Loucy (cell line): ENCODE results near the gene FBLN7.

ENCODE experiments used
- H2AFZ ChIP-seq: fragments of 200-600 bp; sonication (generic); 2 replicates; pipeline ENCODE4 v1.6.0; 2016; ENCODE audit warnings: antibody characterized with exemption, mild to moderate bottlenecking, low read length, moderate library complexity
- H3F3A ChIP-seq: fragments of 200-600 bp; 2 replicates; pipeline ENCODE4 v1.6.0; 2016; ENCODE audit warnings: antibody characterized with exemption, low read depth, mild to moderate bottlenecking
- H3K27me3 ChIP-seq: fragments of 200-600 bp; sonication (generic); 2 replicates; pipeline ENCODE4 v1.6.1; 2014; ENCODE audit warnings: low read length, mild to moderate bottlenecking; ENCODE audit not compliant: insufficient read depth, poor library complexity, severe bottlenecking
- H3K36me3 ChIP-seq: fragments of 200-600 bp; sonication (generic); 2 replicates; pipeline ENCODE4 v1.6.1; 2016; ENCODE audit warnings: low read length; ENCODE audit not compliant: insufficient read depth
- H3K4me1 ChIP-seq: fragments of 200-600 bp; sonication (generic); 2 replicates; pipeline ENCODE4 v1.5.1; 2014; ENCODE audit warnings: low read length, mild to moderate bottlenecking; ENCODE audit not compliant: insufficient read depth, poor library complexity, severe bottlenecking
- H3K4me2 ChIP-seq: fragments of 200-600 bp; sonication (generic); 2 replicates; pipeline ENCODE4 v1.6.0; 2014; ENCODE audit warnings: antibody characterized with exemption, low read length, low read depth, mild to moderate bottlenecking; ENCODE audit not compliant: poor library complexity, severe bottlenecking
- H3K4me3 ChIP-seq: fragments of 200-600 bp; sonication (generic); 2 replicates; pipeline ENCODE4 v1.5.1; 2014; ENCODE audit warnings: low read length, mild to moderate bottlenecking, mixed read lengths; ENCODE audit not compliant: poor library complexity, severe bottlenecking
- H3K79me2 ChIP-seq: fragments of 200-600 bp; sonication (generic); 2 replicates; pipeline ENCODE4 v1.6.1; 2014; ENCODE audit warnings: low read length; ENCODE audit not compliant: insufficient read depth
- H3K9ac ChIP-seq: fragments of 200-600 bp; sonication (generic); 2 replicates; pipeline ENCODE4 v1.6.0; 2014; ENCODE audit warnings: mild to moderate bottlenecking, low read depth, low read length, moderate library complexity; ENCODE audit not compliant: poor library complexity, severe bottlenecking
- H3K9me2 ChIP-seq: fragments of 200-600 bp; sonication (generic); replicated peaks from 2 replicates; pipeline ENCODE4 v1.6.1; 2016; ENCODE audit warnings: low read depth, low read length, mixed read lengths
- H3K9me3 ChIP-seq: fragments of 200-600 bp; sonication (generic); 2 replicates; pipeline ENCODE4 v1.6.1; 2014; ENCODE audit warnings: mild to moderate bottlenecking, antibody characterized with exemption, low read length, low read depth; ENCODE audit not compliant: insufficient read depth
- H4K20me1 ChIP-seq: fragments of 200-600 bp; sonication (generic); 2 replicates; pipeline ENCODE4 v1.6.0; 2014; ENCODE audit warnings: antibody characterized with exemption, low read length, mild to moderate bottlenecking; ENCODE audit not compliant: insufficient read depth, poor library complexity, severe bottlenecking
- EZH2phosphoT487 ChIP-seq: fragments of 200-600 bp; IDR thresholded peaks from 2 replicates; pipeline ENCODE4 v1.6.1; 2018; ENCODE audit warnings: antibody characterized with exemption, mild to moderate bottlenecking, moderate library complexity, borderline replicate concordance
- TF ChIP-seq, protein P1 (sequence below): fragments of 200-600 bp; sonication (generic); conservative IDR thresholded peaks from 2 replicates; pipeline ENCODE4 v1.5.1; 2014; ENCODE audit warnings: mild to moderate bottlenecking, antibody characterized with exemption, low read length

Gene FBLN7, protein sequence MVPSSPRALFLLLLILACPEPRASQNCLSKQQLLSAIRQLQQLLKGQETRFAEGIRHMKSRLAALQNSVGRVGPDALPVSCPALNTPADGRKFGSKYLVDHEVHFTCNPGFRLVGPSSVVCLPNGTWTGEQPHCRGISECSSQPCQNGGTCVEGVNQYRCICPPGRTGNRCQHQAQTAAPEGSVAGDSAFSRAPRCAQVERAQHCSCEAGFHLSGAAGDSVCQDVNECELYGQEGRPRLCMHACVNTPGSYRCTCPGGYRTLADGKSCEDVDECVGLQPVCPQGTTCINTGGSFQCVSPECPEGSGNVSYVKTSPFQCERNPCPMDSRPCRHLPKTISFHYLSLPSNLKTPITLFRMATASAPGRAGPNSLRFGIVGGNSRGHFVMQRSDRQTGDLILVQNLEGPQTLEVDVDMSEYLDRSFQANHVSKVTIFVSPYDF

DNA sequence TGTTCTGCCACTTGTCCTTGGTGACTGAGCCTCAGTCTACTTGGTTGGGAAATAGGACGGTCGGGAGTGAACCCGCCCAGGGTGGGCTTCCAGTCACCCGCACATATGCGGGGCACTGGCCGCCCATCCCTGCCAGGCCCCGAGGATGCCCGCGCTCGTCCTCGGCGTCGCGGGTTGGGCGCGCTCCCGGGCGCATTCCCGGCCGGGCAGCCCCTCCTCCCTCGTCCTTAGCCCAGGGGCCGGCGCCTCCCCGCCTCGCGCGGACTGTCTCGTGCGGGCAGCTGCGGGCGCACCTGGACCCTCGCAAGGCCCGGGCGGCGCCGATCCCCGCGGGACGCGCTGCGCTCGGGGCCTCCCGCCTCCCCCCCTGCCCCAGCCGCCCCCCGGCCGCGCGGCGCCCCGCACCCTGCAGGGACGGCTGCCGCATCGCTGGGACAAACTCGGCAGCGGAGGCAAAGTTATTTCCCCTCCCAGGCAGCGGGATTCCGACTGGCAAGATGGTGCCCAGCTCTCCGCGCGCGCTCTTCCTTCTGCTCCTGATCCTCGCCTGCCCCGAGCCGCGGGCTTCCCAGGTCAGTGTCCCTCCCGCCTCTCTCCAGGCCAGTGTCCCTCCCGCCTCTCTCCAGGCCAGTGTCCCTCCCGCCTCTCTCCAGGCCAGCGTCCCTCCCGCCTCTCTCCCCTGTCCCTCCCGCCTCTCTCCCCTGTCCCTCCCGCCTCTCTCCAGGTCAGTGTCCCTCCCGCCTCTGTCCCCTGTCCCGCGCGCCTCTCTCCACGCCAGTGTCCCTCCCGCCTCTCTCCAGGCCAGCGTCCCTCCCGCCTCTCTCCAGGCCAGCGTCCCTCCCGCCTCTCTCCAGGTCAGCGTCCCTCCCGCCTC is at the start of gene FBLN7:
Gene FBLN7 (plus strand): TSS at position 227 of the 874 bp plus-strand sequence. CDS start 271 bp downstream, at position 498.
- Histone ChIP-seq H3K27me3 (no peaks in the 10 kb centered on the region), H2AFZ (no peak within 1 kb of the TSS), H3K79me2 (no peaks in the 10 kb centered on the region), H3F3A (no peaks in the 10 kb centered on the region), H4K20me1 (no peaks in the 10 kb centered on the region), H3K4me2 (no peak within 1 kb of the TSS), H3K4me1 (no peaks in the 10 kb centered on the region), H3K9me2 (no peaks in the 10 kb centered on the region), H3K36me3 (no peaks in the 10 kb centered on the region), H3K9ac (no peak within 1 kb of the TSS), H3K4me3 (no peak within 1 kb of the TSS), H3K9me3 (no peaks in the 10 kb centered on the region)
- TF ChIP-seq, protein P1, sequence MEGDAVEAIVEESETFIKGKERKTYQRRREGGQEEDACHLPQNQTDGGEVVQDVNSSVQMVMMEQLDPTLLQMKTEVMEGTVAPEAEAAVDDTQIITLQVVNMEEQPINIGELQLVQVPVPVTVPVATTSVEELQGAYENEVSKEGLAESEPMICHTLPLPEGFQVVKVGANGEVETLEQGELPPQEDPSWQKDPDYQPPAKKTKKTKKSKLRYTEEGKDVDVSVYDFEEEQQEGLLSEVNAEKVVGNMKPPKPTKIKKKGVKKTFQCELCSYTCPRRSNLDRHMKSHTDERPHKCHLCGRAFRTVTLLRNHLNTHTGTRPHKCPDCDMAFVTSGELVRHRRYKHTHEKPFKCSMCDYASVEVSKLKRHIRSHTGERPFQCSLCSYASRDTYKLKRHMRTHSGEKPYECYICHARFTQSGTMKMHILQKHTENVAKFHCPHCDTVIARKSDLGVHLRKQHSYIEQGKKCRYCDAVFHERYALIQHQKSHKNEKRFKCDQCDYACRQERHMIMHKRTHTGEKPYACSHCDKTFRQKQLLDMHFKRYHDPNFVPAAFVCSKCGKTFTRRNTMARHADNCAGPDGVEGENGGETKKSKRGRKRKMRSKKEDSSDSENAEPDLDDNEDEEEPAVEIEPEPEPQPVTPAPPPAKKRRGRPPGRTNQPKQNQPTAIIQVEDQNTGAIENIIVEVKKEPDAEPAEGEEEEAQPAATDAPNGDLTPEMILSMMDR: no peak
- TF ChIP-seq EZH2phosphoT487: no peak

DNA sequence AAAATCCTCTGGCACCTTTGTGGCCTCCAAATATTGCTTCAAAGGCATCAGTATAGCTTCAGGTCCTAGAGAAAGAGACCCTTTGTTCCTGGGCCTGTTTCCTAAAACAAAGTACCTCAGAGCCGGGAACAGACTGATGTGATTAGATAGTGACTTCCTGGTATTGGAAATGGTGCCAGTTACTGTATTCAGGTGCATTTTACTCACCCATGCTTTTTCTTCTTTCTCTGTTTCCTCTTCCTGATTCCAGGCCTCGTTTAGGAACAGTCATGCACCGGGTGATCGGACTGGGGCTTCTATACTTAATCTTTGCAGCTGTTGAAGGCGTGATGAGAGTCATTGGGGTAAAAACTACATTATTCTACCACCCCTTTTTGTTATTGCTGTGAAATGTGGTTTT is 48.8 kb upstream of the FBLN7 start:
- Histone ChIP-seq H3K4me2 (no peak overlapping the region), H2AFZ (no peak overlapping the region), H3K9me2 (no peaks in the 10 kb centered on the region), H3K9me3 (no peaks in the 10 kb centered on the region), H3K27me3 (no peaks in the 10 kb centered on the region), H3K36me3 (peaks cover 73% of the 10 kb centered on the region), H3K79me2 (no peaks in the 10 kb centered on the region), H4K20me1 (no peaks in the 10 kb centered on the region), H3K9ac (no peak overlapping the region), H3F3A (no peaks in the 10 kb centered on the region), H3K4me3 (no peak overlapping the region), H3K4me1 (no peaks in the 10 kb centered on the region)
- TF ChIP-seq EZH2phosphoT487: no peak

DNA sequence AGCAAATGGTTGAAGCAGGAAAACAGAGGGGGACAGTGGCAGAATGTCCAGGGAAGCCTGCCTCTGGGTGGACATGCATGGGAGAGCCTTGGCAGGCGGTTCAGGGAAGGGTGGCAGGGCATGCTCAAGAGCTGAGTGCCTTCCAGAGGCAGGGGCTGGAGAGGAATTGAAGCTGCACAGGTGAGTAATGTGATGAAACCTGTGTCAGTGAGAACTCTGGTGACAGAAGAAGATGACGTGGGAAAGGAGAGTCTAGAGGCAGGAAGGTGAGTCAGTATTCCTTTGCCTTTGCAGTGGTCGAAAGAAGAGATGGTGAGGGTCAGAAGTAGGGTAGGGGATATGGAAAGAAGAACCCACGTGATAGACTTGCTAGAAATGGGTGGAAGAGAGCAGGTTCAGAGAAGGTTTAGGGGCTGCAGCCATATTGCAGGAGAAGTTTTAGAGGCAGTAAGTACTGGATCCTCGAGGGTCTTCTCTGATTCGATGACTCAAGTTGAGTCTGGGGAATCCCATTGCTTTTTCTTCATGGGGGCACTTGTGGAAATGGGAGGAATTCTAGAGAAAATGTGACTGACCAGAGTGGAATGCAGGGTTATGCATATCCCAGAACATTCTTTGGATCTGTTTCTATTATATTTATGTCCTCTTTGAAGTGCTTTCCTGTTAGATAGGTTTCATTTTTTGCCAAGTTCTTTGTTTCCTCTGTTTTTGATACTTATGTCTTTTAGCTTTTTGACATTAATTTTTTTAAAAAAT is 45.7 kb upstream of the FBLN7 start:
- Histone ChIP-seq H3K36me3 (peaks cover 50% of the 10 kb centered on the region), H3K4me2 (no peak overlapping the region), H3F3A (no peaks in the 10 kb centered on the region), H3K27me3 (no peaks in the 10 kb centered on the region), H2AFZ (no peak overlapping the region), H3K4me3 (no peak overlapping the region), H3K9me3 (no peaks in the 10 kb centered on the region), H3K9me2 (no peaks in the 10 kb centered on the region), H3K9ac (no peak overlapping the region), H3K4me1 (no peaks in the 10 kb centered on the region), H3K79me2 (no peaks in the 10 kb centered on the region), H4K20me1 (no peaks in the 10 kb centered on the region)
- TF ChIP-seq EZH2phosphoT487: no peak
- TF ChIP-seq, protein P1: no peak
